GM19025 (cell line): ENCODE data around the gene SLC2A11.

Experiments used
- ATAC-seq: cut with Tn5 transposase; IDR thresholded peaks from one replicate; pipeline ENCODE4 v1.9.1; 2021; ENCODE audit warnings: mild to moderate bottlenecking, low read depth, moderate library complexity; ENCODE audit not compliant: unreplicated experiment

The SLC2A11 gene, protein sequence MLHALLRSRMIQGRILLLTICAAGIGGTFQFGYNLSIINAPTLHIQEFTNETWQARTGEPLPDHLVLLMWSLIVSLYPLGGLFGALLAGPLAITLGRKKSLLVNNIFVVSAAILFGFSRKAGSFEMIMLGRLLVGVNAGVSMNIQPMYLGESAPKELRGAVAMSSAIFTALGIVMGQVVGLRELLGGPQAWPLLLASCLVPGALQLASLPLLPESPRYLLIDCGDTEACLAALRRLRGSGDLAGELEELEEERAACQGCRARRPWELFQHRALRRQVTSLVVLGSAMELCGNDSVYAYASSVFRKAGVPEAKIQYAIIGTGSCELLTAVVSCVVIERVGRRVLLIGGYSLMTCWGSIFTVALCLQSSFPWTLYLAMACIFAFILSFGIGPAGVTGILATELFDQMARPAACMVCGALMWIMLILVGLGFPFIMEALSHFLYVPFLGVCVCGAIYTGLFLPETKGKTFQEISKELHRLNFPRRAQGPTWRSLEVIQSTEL

GRCh38 chr22:23857606-23858483 is at the start of gene SLC2A11:
Gene SLC2A11 (plus strand): TSS chr22:23857875. CDS start chr22:23858000, 125 bp downstream.
- ATAC-seq, result peak; percentile 97

DNA sequence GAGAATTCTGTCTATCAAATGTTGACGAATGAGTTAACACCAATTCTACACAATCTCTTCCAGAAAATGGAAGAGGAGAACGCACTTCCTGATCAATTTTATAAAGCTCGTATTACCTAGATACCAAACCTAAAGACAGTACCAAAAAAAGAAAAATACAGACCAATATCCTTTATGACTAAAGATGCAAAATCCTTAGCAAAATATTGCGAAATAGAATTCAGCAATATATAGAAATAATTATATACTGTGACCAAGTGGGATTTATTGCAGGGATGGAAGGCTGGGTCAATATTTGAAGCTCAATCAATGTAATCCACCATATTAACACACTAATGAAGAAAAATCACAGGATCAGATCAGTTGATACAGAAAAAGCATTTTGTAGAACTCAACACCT is 45.3 kb upstream of the SLC2A11 start:
- no peak for ATAC-seq

DNA sequence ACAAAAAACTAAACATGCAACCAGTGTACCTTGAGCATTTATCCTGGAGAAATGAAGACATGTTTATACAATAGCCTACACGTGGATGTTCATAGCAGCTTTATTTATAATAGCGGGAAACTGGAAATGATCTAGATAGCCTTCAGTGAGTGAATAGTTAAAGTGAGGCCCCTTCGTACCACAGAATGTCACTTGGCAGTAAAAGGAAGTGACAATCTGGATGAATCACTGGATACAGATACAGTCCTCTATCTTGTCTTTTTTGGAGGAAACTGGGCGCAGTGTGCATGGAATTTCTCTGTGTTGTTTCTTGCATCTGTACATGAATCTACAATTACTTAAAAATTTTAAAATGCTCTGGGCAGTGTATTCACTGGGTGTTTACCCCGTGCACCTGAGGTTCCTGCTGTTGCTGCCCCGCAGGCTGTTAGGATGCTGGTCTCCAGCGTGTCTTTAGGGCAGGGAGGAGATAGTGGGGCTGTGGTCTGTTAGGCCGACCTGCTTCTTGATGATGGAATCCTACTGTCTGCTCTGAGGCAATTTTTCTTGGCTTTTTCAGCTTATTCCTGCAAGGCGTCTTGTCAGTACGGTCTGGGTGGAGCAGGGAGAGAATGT is 42.0 kb upstream of the SLC2A11 start:
- no peak for ATAC-seq

GRCh38 chr22:23816156-23816976 is 41.3 kb upstream of the SLC2A11 start:
- ATAC-seq, result no peak

DNA sequence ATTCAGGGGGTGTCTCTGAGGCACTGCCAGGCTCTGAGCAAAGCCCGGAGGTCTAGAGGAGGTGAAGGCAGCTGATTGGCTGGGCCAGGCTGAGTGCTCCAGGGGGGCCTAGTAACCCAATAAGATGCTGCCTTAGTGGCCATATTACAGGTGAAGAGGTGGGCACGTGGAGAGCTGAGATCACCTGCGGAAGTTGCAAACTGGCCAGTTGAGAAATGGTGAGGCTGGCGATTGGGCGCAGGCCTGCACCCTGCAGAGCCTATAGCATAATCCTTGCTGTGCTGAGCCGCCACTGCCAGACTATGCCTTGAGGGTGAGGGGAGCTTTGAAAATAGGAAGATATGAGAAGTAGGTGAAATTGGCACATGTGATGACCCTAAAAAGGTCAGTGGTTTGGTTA is 40.5 kb upstream of the SLC2A11 start:
- ATAC-seq, result no peak

- no peak for ATAC-seq
Observed at GRCh38 chr22:23818541-23818940, 39.1 kb upstream of the SLC2A11 start.

GRCh38 chr22:23820748-23821211 is 36.9 kb upstream of the SLC2A11 start:
- no peak for ATAC-seq

- no peak for ATAC-seq
Observed at GRCh38 chr22:23822101-23822671, 35.5 kb upstream of the SLC2A11 start.

GRCh38 chr22:23823331-23823791 is 34.3 kb upstream of the SLC2A11 start:
- ATAC-seq, result no peak

DNA sequence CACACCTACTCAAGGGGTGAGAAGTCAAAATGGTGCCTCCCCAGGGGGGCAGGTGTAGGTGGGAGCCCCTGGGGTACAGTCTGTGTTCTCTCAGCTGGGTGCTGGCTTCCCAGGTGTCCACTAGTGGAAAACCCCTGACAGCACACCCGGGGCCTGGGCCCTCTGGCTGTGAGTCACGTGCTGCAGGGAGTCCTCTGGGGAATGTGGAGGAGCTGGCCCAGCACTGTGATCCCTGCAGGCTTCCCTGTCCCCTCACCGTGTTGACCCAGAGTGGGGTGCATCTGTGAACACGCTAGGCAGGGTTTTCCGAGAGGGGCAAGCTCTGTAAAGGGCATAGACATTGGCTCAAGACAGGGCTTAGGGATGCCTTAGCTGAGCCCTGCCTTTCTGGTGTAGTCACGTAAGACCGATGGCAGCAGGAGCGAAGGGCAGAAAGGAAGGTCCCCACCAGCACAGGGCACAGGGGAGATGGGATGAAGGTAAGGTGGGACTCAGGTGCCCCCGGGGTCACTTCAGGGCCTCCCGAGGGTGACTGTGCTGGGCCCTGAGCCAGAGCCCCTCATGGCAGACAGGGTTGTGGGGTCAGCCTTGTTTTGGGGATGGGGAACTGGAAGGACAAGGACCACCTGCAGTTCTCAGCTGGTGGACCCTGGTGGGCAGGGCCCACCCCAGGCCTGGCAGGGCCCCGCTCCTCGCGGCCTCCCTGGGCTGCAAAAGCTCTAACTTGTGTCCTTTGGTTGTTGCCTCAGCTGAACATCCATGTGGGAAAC is 33.0 kb upstream of the SLC2A11 start:
- ATAC-seq, result no peak

- ATAC-seq, result no peak
Observed at GRCh38 chr22:23825246-23825905, 32.3 kb upstream of the SLC2A11 start.

DNA sequence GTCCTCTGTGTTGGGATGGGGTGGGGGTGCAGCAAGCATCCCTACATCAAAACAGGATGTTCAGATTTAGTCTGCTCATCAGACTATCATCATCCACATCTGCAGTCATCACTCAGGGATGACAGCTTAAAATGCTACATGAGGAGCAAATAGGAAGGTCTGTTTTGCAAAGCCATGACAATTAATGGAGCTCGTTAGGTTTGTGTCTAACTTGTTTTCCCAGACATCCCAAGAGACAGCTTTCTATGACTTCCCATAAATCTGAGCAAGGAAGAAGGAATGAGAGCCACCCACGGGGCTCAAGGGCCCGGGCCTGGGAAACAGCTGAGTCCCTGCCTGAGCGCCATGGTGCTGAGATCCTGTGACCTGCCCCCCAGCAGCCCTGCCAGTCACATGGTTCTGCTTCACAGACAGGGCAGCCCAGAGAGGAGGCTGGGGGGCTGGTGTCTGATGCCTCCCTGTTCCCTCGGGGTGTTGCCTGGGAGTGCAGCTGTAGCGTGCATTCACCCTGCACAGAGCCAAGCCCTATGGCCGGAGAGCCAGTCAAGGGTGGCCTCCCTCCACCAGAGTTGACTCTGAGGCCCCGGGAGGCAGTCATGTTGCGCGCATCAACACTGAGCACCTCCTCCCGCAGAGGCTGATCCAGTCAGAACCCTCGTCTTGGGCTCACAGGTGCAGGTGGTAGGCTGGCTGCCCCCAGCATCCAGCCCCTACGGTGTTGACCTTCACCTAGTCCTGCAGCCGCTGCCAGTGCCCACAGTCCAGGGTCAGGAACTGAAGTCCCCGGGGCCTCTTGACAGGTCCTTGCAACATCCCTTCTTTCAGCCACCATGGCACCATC is 30.9 kb upstream of the SLC2A11 start:
- ATAC-seq, result no peak

DNA sequence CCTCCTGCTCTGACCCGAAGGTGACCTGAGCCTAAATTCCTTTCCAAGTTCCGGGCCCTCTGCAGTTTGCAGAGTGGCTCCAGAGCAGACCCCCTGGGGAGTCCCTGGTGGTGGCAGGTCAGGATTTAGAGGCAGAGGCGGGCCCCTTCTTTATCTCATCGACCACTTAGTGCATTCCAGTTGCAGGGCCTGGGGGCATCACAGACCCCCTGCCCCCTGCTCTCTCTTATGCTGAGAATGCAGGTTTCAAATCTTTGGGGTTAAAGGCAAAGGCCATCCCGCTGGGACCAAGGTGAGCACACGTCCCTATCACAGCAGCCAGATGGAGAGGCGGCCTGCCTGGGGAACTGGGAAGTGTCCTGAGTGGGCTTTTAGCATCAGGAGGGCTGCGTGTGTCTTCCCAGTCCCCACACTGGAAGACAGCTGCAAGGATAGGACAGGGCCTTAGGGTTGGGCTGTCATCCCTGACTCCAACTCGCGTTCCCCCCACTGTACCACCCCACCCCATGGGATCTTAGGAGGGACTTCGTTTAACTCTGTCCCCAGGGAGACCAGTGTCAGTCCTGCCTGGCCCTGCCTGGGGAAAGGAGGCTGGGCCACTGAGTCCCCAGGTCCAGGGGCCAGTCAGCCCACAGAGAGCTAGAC is 30.2 kb upstream of the SLC2A11 start:
- no peak for ATAC-seq

DNA sequence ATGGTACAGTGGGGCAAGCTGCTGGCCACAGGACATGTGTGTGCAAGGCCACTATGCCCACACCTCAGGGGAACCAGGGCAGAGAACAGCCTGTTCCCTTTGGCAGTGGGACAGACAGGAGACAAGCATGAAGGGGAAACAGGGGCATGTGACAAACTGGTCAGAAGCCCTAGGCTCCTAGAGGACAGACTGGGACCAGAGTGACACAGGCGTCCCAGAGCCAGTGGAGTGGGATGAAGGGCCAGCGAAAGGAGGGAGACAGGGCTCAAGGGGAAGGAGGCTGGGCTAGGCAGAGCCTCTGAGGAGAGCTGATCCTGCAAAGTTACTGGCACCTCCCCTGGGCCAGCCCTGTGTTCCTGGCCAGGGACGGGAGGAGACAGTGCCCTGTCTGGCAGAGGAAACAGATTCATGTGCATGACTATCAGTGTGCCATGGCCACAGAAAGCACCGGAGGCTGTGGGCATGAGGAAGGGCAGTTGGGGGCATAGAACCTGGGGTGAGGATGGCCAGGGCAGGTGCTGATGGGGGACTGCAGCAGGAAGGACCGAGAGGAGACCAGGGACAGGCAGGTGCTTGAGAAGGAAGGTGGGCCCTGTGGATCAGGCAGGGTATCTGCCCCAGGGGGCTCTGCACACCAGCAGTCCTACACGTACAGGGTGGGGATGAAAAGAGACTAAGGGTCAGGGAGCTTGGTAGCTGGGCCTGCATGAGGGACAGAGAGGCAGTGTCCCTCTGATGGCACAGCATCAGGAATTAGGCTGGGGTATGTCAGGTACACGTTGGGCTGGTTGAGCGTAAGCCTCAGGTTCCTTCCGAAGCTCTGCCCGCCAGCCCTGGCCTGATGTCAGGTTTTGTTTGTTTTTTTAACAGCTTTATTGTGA is 28.6 kb upstream of the SLC2A11 start:
- no peak for ATAC-seq

DNA sequence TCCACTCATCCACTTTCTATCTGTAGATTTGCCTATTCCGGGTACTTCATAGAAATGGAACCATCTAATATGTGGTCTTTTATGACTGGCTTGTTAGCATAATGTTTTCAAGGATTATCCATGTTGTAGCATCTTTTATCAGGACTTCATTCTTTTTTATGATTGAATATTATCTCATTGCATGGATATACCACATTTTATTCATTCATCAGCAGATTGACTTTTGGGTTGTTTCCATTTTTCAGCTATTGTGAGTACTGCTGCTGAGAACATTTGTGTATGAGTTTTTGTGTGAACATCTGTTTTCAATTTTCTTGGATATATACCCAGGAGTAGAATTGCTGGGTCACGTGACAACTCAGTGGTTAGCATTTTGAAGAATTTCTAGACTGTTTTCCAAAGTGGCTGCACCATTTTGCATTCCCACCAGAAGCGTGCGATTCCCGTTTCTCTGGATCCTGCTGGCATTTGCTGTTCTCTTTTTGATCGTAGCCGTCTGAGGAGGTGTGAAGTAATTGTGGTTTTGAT is 27.8 kb upstream of the SLC2A11 start:
- ATAC-seq, result no peak

GRCh38 chr22:23831261-23831660 is 26.4 kb upstream of the SLC2A11 start:
- no peak for ATAC-seq
